Keratinocyte (primary cell): ENCODE data around the gene SLC45A2. TPM values are rescaled to one million over a fixed set of nuclear protein-coding genes. Genes with fewer than 3 reads are reported as not detected.

Source experiments
- DNase-seq: peaks from one replicate; pipeline ENCODE4 v3.0.0-alpha.2; 2011; ENCODE audit warnings: low read depth, missing footprints, low spot score
- FAIRE-seq: peaks from 2 replicates; lab custom pipeline; 2011; peaks lifted over from hg19 to GRCh38; lab: Jason Lieb, UNC
- H2AFZ ChIP-seq: 2 replicates; pipeline ENCODE4 v1.6.0; 2012; ENCODE audit warnings: low read length, control low read depth, inconsistent platforms; ENCODE audit not compliant: control insufficient read depth
- H3K27ac ChIP-seq: 2 replicates; pipeline ENCODE4 v1.5.1; 2011; ENCODE audit warnings: low read length; ENCODE audit not compliant: control insufficient read depth, insufficient read depth
- H3K27me3 ChIP-seq: 3 replicates; pipeline ENCODE4 v1.6.0; 2011; ENCODE audit warnings: low read length; ENCODE audit not compliant: control insufficient read depth, insufficient read depth; ENCODE audit errors: extremely low read depth
- H3K36me3 ChIP-seq, 2 experiments: 2 replicates in 1 of 2; 3 replicates in 1 of 2; pipeline ENCODE4 v1.5.1; 2011; ENCODE audit warnings: low read length in 2 of 2, mild to moderate bottlenecking in 1 of 2; ENCODE audit not compliant: control insufficient read depth in 2 of 2, insufficient read depth in 2 of 2; ENCODE audit errors: extremely low read depth in 1 of 2
- H3K4me1 ChIP-seq: 3 replicates; pipeline ENCODE4 v1.5.1; 2011; ENCODE audit warnings: low read length; ENCODE audit not compliant: control insufficient read depth, insufficient read depth; ENCODE audit errors: extremely low read depth
- H3K4me2 ChIP-seq: 3 replicates; pipeline ENCODE4 v1.6.0; 2011; ENCODE audit warnings: low read depth, low read length; ENCODE audit not compliant: control insufficient read depth, insufficient read depth; ENCODE audit errors: extremely low read depth
- H3K4me3 ChIP-seq, 3 experiments: fragments of 200-600 bp in 1 of 3; sonication (generic) in 1 of 3; 2 replicates in 2 of 3; 3 replicates in 1 of 3; pipeline ENCODE4 v1.5.1; 2011 to 2016; ENCODE audit warnings: low read length in 3 of 3, mild to moderate bottlenecking in 3 of 3, control low read depth in 2 of 3, inconsistent platforms in 1 of 3, low read depth in 1 of 3, mixed read lengths in 1 of 3, mixed run types in 1 of 3, moderate library complexity in 1 of 3; ENCODE audit not compliant: control insufficient read depth in 2 of 3, insufficient read depth in 2 of 3; ENCODE audit errors: extremely low read depth in 1 of 3
- H3K79me2 ChIP-seq: 2 replicates; pipeline ENCODE4 v1.6.0; 2012; ENCODE audit warnings: low read length; ENCODE audit not compliant: control insufficient read depth, insufficient read depth
- H3K9ac ChIP-seq: 3 replicates; pipeline ENCODE4 v1.6.0; 2011; ENCODE audit warnings: low read length; ENCODE audit not compliant: control insufficient read depth, insufficient read depth; ENCODE audit errors: extremely low read depth
- H3K9me1 ChIP-seq: 3 replicates; pipeline ENCODE4 v1.6.0; 2011; ENCODE audit warnings: low read length; ENCODE audit not compliant: control insufficient read depth, insufficient read depth; ENCODE audit errors: extremely low read depth
- H3K9me3 ChIP-seq: 2 replicates; pipeline ENCODE4 v1.5.1; 2012; ENCODE audit warnings: low read depth, low read length; ENCODE audit not compliant: control insufficient read depth
- H4K20me1 ChIP-seq: 3 replicates; pipeline ENCODE4 v1.6.0; 2011; ENCODE audit warnings: low read length; ENCODE audit not compliant: control insufficient read depth, insufficient read depth; ENCODE audit errors: extremely low read depth
- CTCF ChIP-seq, 3 experiments: IDR thresholded peaks in 1 of 3; conservative IDR thresholded peaks in 1 of 3; optimal IDR thresholded peaks in 1 of 3; 2 replicates in 2 of 3; 3 replicates in 1 of 3; pipeline versions ENCODE3 to v1.5.1; 2011; ENCODE audit warnings: low read length in 3 of 3, mild to moderate bottlenecking in 3 of 3, moderate library complexity in 2 of 3, control low read depth in 1 of 3, inconsistent platforms in 1 of 3; ENCODE audit not compliant: insufficient read depth in 2 of 3; ENCODE audit errors: extremely low read depth in 1 of 3
- EZH2 ChIP-seq: IDR thresholded peaks from one replicate; pipeline ENCODE4 v1.6.1; 2012; ENCODE audit warnings: inconsistent platforms, mild to moderate bottlenecking, low read length, moderate library complexity
- dilution Hi-C: fragments of 300-500 bp; cut with MboI; formaldehyde crosslinking; loops from one replicate; pipeline ENCODE4 v1.7.0; 2020; ENCODE audit warnings: low sequenced_read_pairs; ENCODE audit not compliant: extremely low pct_ligation_motif_present
- polyA plus RNA-seq, 5 experiments: library from polyadenylated mRNA; depleted of rRNA in 3 of 5; stranded (reverse) in 3 of 5; stranded (forward) in 1 of 5; unstranded in 1 of 5; fragments of >200 nt; gene quantifications; 1 replicate in 1 of 5; 2 replicates in 3 of 5; 3 replicates in 1 of 5; pipeline versions ENCODE4 v1.2.1 to v1.2.3, GENCODE V29; 2011 to 2012; ENCODE audit warnings: missing spikeins in 2 of 5, low read depth in 1 of 5, low replicate concordance in 1 of 5

Gene SLC45A2
- polyA plus RNA-seq, 1 donor (not counting 4 experiments of a cell fraction or from before 2014, with no cell fraction given): 0.04 TPM

- Histone ChIP-seq H3K9ac (no peak overlapping the region), H3K27ac (no peak overlapping the region), H3K36me3 (peaks cover 0 to 3% of the 10 kb centered on the region in 2 experiments), H3K9me3 (no peaks in the 10 kb centered on the region), H3K4me3 (no peak overlapping the region), H3K9me1 (no peaks in the 10 kb centered on the region), H3K27me3 (no peaks in the 10 kb centered on the region), H3K79me2 (no peaks in the 10 kb centered on the region), H3K4me2 (no peak overlapping the region), H2AFZ (no peak overlapping the region), H4K20me1 (no peaks in the 10 kb centered on the region), H3K4me1 (no peaks in the 10 kb centered on the region)
- dilution Hi-C loops: no loop called here
- TF ChIP-seq CTCF (optimal IDR thresholded peaks at IDR 0.05 in 1 of 3, IDR thresholded peaks at IDR 0.05 in 1 of 3, conservative IDR thresholded peaks at IDR 0.05 in 1 of 3; ENCODE audit: extremely low read depth in 1 of 3, insufficient read depth in 2 of 3, low read length in 3 of 3) (no peak), EZH2 (no peak)
- FAIRE-seq: no peak
- no peak for DNase-seq
These were observed 11.4 kb upstream of the SLC45A2 start for GRCh38 chr5:33995865-33996264.

GRCh38 chr5:33994845-33995244 is 10.4 kb upstream of the SLC45A2 start:
- H3K36me3 ChIP-seq: peaks cover 0 to 3% of the 10 kb centered on the region in 2 experiments

More at GRCh38 chr5:33994845-33995244, 10.4 kb upstream of the SLC45A2 start:
- FAIRE-seq (no peak), DNase-seq (no peak)
- Histone ChIP-seq H3K9me3 (no peaks in the 10 kb centered on the region), H3K9me1 (no peaks in the 10 kb centered on the region), H2AFZ (no peak overlapping the region), H3K27me3 (no peaks in the 10 kb centered on the region), H3K4me3 (no peak overlapping the region), H3K27ac (no peak overlapping the region), H3K4me2 (no peak overlapping the region), H4K20me1 (no peaks in the 10 kb centered on the region), H3K4me1 (no peaks in the 10 kb centered on the region), H3K9ac (no peak overlapping the region), H3K79me2 (no peaks in the 10 kb centered on the region)
- dilution Hi-C loops: no loop called here
- TF ChIP-seq CTCF (optimal IDR thresholded peaks at IDR 0.05 in 1 of 3, IDR thresholded peaks at IDR 0.05 in 1 of 3, conservative IDR thresholded peaks at IDR 0.05 in 1 of 3; ENCODE audit: extremely low read depth in 1 of 3, insufficient read depth in 2 of 3, low read length in 3 of 3): peak in 1 of 3 experiments; percentile 70
- TF ChIP-seq EZH2: no peak
